GM18517 (cell line): ENCODE measurements around the gene C17orf114.

Experiments
- ATAC-seq: cut with Tn5 transposase; IDR thresholded peaks from one replicate; pipeline ENCODE4 v1.9.1; 2021; ENCODE audit warnings: mild to moderate bottlenecking, moderate library complexity; ENCODE audit not compliant: unreplicated experiment

The C17orf114 gene

GRCh38 chr17:4823373-4824089 lies 21.4 kb upstream of the C17orf114 start:
- no peak for ATAC-seq

- no peak for ATAC-seq
Observed at GRCh38 chr17:4822835-4823234, 20.7 kb upstream of the C17orf114 start.

- no peak for ATAC-seq
Observed at GRCh38 chr17:4818276-4818675, 16.1 kb upstream of the C17orf114 start.

GRCh38 chr17:4816826-4817225 lies 14.7 kb upstream of the C17orf114 start:
- no peak for ATAC-seq

GRCh38 chr17:4815043-4815675 lies 13.0 kb upstream of the C17orf114 start:
- no peak for ATAC-seq

- no peak for ATAC-seq
Observed at GRCh38 chr17:4812690-4813089, 10.6 kb upstream of the C17orf114 start.

GRCh38 chr17:4811471-4811870 lies 9.3 kb upstream of the C17orf114 start:
- ATAC-seq = no peak

- no peak for ATAC-seq
Observed at GRCh38 chr17:4810696-4811290, 8.7 kb upstream of the C17orf114 start.

GRCh38 chr17:4808378-4808767 lies 6.2 kb upstream of the C17orf114 start:
- no peak for ATAC-seq

GRCh38 chr17:4807605-4808377 lies 5.7 kb upstream of the C17orf114 start:
- ATAC-seq = no peak

GRCh38 chr17:4806777-4807604 lies 4.9 kb upstream of the C17orf114 start, which contains the start of gene PLD2:
TSS of gene PLD2 (plus strand) at chr17:4807152. CDS start at chr17:4807773, 621 bp downstream.
- ATAC-seq = peak; percentile 76

- no peak for ATAC-seq
Observed at GRCh38 chr17:4806456-4806776, 4.3 kb upstream of the C17orf114 start.

GRCh38 chr17:4800462-4801196 lies 1.5 kb downstream of the C17orf114 start:
- no peak for ATAC-seq

GRCh38 chr17:4796552-4796920 lies 5.6 kb downstream of the C17orf114 start:
- ATAC-seq = peak; percentile 17

- no peak for ATAC-seq
Observed at GRCh38 chr17:4795168-4795567, 7.0 kb downstream of the C17orf114 start.

GRCh38 chr17:4790705-4791088 lies 11.4 kb downstream of the C17orf114 start:
- no peak for ATAC-seq

- ATAC-seq = peak; percentile 81
Observed at GRCh38 chr17:4789951-4790704, 12.0 kb downstream of the C17orf114 start.

- ATAC-seq = no peak
Observed at GRCh38 chr17:4789701-4789950, 12.5 kb downstream of the C17orf114 start.

- peak; percentile 8 for ATAC-seq
Observed at GRCh38 chr17:4788807-4789700, 13.1 kb downstream of the C17orf114 start, which contains the start of gene GLTPD2. TSS of gene GLTPD2 (plus strand) at chr17:4788964. CDS start at chr17:4789012, 48 bp downstream.
